Trophoblast cell (in vitro differentiated cells and primary cell): ENCODE measurements around the gene PTPRZ1.

Source experiments
- DNase-seq, 2 donors: peaks; one replicate each; pipeline ENCODE4 v3.0.0-alpha.2; 2016
- H2AFZ ChIP-seq: 2 replicates; pipeline ENCODE4 v1.6.1; 2013; ENCODE audit warnings: low read length, moderate library complexity, mild to moderate bottlenecking; ENCODE audit not compliant: insufficient read depth, poor library complexity
- H2AK5ac ChIP-seq: 2 replicates; pipeline ENCODE4 v1.6.1; 2013; ENCODE audit warnings: mild to moderate bottlenecking, low read length
- H2BK120ac ChIP-seq: 2 replicates; pipeline ENCODE4 v1.6.1; 2013; ENCODE audit warnings: low read length, mild to moderate bottlenecking, moderate library complexity; ENCODE audit not compliant: insufficient read depth, poor library complexity
- H2BK12ac ChIP-seq: 2 replicates; pipeline ENCODE4 v1.6.1; 2013; ENCODE audit warnings: mild to moderate bottlenecking, low read length, moderate library complexity
- H2BK5ac ChIP-seq: 2 replicates; pipeline ENCODE4 v1.6.1; 2013; ENCODE audit warnings: low read length, low read depth, moderate library complexity, mild to moderate bottlenecking; ENCODE audit not compliant: poor library complexity
- H3K14ac ChIP-seq: 2 replicates; pipeline ENCODE4 v1.6.1; 2013; ENCODE audit warnings: mild to moderate bottlenecking, low read length
- H3K18ac ChIP-seq: 2 replicates; pipeline ENCODE4 v1.6.1; 2013; ENCODE audit warnings: mild to moderate bottlenecking, low read length
- H3K23ac ChIP-seq: 2 replicates; pipeline ENCODE4 v1.6.1; 2013; ENCODE audit warnings: low read length
- H3K27ac ChIP-seq: 2 replicates; pipeline ENCODE4 v1.5.1; 2013; ENCODE audit warnings: low read depth, mild to moderate bottlenecking, inconsistent platforms, low read length, moderate library complexity
- H3K27me3 ChIP-seq: 2 replicates; pipeline ENCODE4 v1.6.1; 2013; ENCODE audit warnings: inconsistent platforms, mild to moderate bottlenecking, low read length, moderate library complexity; ENCODE audit not compliant: insufficient read depth
- H3K36me3 ChIP-seq, 2 experiments: 1 replicate in 1 of 2; 2 replicates in 1 of 2; pipeline ENCODE4 v1.6.1; 2013; ENCODE audit warnings: low read length in 2 of 2, mild to moderate bottlenecking in 2 of 2, moderate library complexity in 1 of 2; ENCODE audit not compliant: insufficient read depth in 2 of 2, control insufficient read depth in 1 of 2
- H3K4ac ChIP-seq: 2 replicates; pipeline ENCODE4 v1.6.1; 2013; ENCODE audit warnings: low read depth, mild to moderate bottlenecking, low read length, moderate library complexity
- H3K4me1 ChIP-seq, 2 experiments: 1 replicate in 1 of 2; 2 replicates in 1 of 2; pipeline ENCODE4 v1.6.1; 2013; ENCODE audit warnings: low read length in 2 of 2, mild to moderate bottlenecking in 2 of 2, moderate library complexity in 1 of 2; ENCODE audit not compliant: insufficient read depth in 2 of 2, control insufficient read depth in 1 of 2
- H3K4me2 ChIP-seq: 2 replicates; pipeline ENCODE4 v1.6.1; 2013; ENCODE audit warnings: inconsistent platforms, mild to moderate bottlenecking, low read length, moderate library complexity
- H3K4me3 ChIP-seq: 2 replicates; pipeline ENCODE4 v1.5.1; 2013; ENCODE audit warnings: mild to moderate bottlenecking, low read depth, low read length, inconsistent platforms
- H3K79me1 ChIP-seq: one replicate; pipeline ENCODE4 v1.6.1; 2013; ENCODE audit warnings: low read length
- H3K79me2 ChIP-seq: 2 replicates; pipeline ENCODE4 v1.6.1; 2013; ENCODE audit warnings: low read length, mild to moderate bottlenecking; ENCODE audit not compliant: control insufficient read depth, insufficient read depth, poor library complexity
- H3K9ac ChIP-seq: 2 replicates; pipeline ENCODE4 v1.6.1; 2013; ENCODE audit warnings: mild to moderate bottlenecking, low read length
- H3K9me3 ChIP-seq: 2 replicates; pipeline ENCODE4 v1.6.1; 2013; ENCODE audit warnings: low read depth, mild to moderate bottlenecking, control low read depth, inconsistent platforms, low read length; ENCODE audit not compliant: insufficient read depth
- H4K12ac ChIP-seq: 2 replicates; pipeline ENCODE4 v1.6.1; 2013; ENCODE audit warnings: low read depth, mild to moderate bottlenecking, low read length, moderate library complexity
- H4K8ac ChIP-seq: 2 replicates; pipeline ENCODE4 v1.6.1; 2013; ENCODE audit warnings: low read depth, mild to moderate bottlenecking, low read length, moderate library complexity
- H4K91ac ChIP-seq: one replicate; pipeline ENCODE4 v1.6.1; 2013; ENCODE audit warnings: low read depth, mild to moderate bottlenecking, low read length, moderate library complexity
- WGBS: extraction: QIAGEN DNeasy Blood & Tissue Kit; methylation state at CpG from one replicate; pipeline ENCODE4 v1.1.7; 2013; ENCODE audit warnings: missing lambda C conversion rate; ENCODE audit not compliant: insufficient read length, insufficient coverage; ENCODE audit errors: extremely low coverage; 5-methylcytosine and 5-hydroxymethylcytosine counted together

Gene PTPRZ1

DNA sequence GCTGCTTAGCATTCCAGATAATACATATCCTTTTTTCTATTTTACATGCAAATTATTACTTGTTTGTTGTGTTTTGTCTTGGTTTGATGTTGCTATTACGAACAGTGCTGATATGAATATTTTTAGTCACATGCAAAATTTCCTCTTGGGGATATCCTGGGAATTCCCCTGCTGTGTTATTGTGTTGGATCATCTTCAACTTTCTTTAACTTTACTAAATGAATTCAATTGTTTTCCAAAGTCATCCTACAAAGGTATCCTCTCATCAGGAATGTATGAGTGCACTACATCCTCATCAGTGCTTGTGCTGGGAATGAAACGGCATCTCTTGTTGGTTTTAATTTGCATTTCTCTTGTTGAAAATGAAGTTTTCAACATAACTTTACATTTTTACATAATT lies 184.0 kb downstream of the PTPRZ1 start:
- no peak overlapping the region for H2AK5ac ChIP-seq
- no peak overlapping the region for H4K8ac ChIP-seq
- no peak for DNase-seq
- no peak overlapping the region for H2AFZ ChIP-seq
- no peak overlapping the region for H3K4me2 ChIP-seq
- no peak overlapping the region for H2BK12ac ChIP-seq
- no CpG with 5 or more reads among the region's 2 CpGs for WGBS
- H3K79me1 ChIP-seq: no peaks in the 10 kb centered on the region
- no peak overlapping the region for H3K23ac ChIP-seq
- no peak overlapping the region for H3K4me3 ChIP-seq
- H3K27ac ChIP-seq: no peak overlapping the region
- H3K4ac ChIP-seq: no peak overlapping the region
- H2BK120ac ChIP-seq: no peak overlapping the region
- no peak overlapping the region for H4K91ac ChIP-seq
- H3K9ac ChIP-seq: no peak overlapping the region
- no peak overlapping the region for H2BK5ac ChIP-seq
- no peaks in the 10 kb centered on the region for H3K79me2 ChIP-seq
- no peak overlapping the region for H3K18ac ChIP-seq
- no peak overlapping the region for H4K12ac ChIP-seq
- H3K4me1 ChIP-seq: no peaks in the 10 kb centered on the region
- H3K36me3 ChIP-seq: no peaks in the 10 kb centered on the region
- H3K14ac ChIP-seq: no peak overlapping the region
- no peaks in the 10 kb centered on the region for H3K27me3 ChIP-seq
- no peaks in the 10 kb centered on the region for H3K9me3 ChIP-seq

- H3K18ac ChIP-seq: no peak overlapping the region
- no peak overlapping the region for H3K4me3 ChIP-seq
- no peak overlapping the region for H2BK120ac ChIP-seq
- no peak overlapping the region for H3K4me2 ChIP-seq
- H2BK5ac ChIP-seq: no peak overlapping the region
- no peak overlapping the region for H3K4ac ChIP-seq
- H3K23ac ChIP-seq: no peak overlapping the region
- H3K27me3 ChIP-seq: no peaks in the 10 kb centered on the region
- WGBS: no CpG with 5 or more reads among the region's 4 CpGs
- H3K79me2 ChIP-seq: no peaks in the 10 kb centered on the region
- H4K12ac ChIP-seq: no peak overlapping the region
- H3K27ac ChIP-seq: no peak overlapping the region
- H3K36me3 ChIP-seq: no peaks in the 10 kb centered on the region
- no peaks in the 10 kb centered on the region for H3K79me1 ChIP-seq
- no peak overlapping the region for H2AFZ ChIP-seq
- H4K91ac ChIP-seq: no peak overlapping the region
- no peaks in the 10 kb centered on the region for H3K4me1 ChIP-seq
- H3K9ac ChIP-seq: no peak overlapping the region
- H4K8ac ChIP-seq: no peak overlapping the region
- peak in 1 of 2 donors; percentile 26 for DNase-seq
- no peaks in the 10 kb centered on the region for H3K9me3 ChIP-seq
- H2AK5ac ChIP-seq: no peak overlapping the region
- no peak overlapping the region for H3K14ac ChIP-seq
- H2BK12ac ChIP-seq: no peak overlapping the region
Observed at GRCh38 chr7:122059542-122059941, 186.6 kb downstream of the PTPRZ1 start.

- Histone ChIP-seq H3K9ac (no peak overlapping the region), H3K4me1 (no peaks in the 10 kb centered on the region), H3K14ac (no peak overlapping the region), H2AK5ac (no peak overlapping the region), H4K12ac (no peak overlapping the region), H2BK120ac (no peak overlapping the region), H3K79me2 (no peaks in the 10 kb centered on the region), H3K18ac (no peak overlapping the region), H4K8ac (no peak overlapping the region), H2BK5ac (no peak overlapping the region), H3K23ac (no peak overlapping the region), H3K27ac (no peak overlapping the region), H3K4me2 (no peak overlapping the region), H3K79me1 (no peaks in the 10 kb centered on the region), H3K9me3 (no peaks in the 10 kb centered on the region), H3K27me3 (no peaks in the 10 kb centered on the region), H3K36me3 (no peaks in the 10 kb centered on the region), H3K4ac (no peak overlapping the region), H2AFZ (no peak overlapping the region), H4K91ac (no peak overlapping the region), H2BK12ac (no peak overlapping the region), H3K4me3 (no peak overlapping the region)
- no peak for DNase-seq
Observed at GRCh38 chr7:122063146-122063545, 190.2 kb downstream of the PTPRZ1 start.

DNA sequence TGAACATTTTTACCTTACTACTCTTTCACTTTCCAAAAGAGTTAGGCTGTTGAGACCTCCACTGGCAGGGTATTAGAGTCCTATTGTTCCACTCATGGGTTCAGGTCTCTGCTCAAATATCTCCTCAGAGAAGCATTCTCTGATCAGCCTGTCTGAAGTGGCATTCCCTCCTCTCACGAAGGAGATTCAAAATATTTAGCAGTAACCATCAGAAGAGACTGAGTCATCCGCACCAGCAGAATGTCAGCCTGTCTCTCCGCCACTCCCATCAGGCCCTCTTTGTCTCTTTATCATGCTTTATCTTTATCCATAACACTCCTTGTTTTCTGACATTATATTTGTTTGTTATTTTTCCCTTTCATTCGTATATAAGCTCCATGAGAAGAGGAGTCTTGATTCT lies 192.0 kb downstream of the PTPRZ1 start:
- Histone ChIP-seq H3K14ac (no peak overlapping the region), H4K8ac (no peak overlapping the region), H2BK120ac (no peak overlapping the region), H3K4me1 (no peaks in the 10 kb centered on the region), H3K27me3 (no peaks in the 10 kb centered on the region), H3K18ac (no peak overlapping the region), H3K9ac (no peak overlapping the region), H2AFZ (no peak overlapping the region), H4K91ac (no peak overlapping the region), H3K23ac (no peak overlapping the region), H2BK12ac (no peak overlapping the region), H3K36me3 (no peaks in the 10 kb centered on the region), H3K4me2 (no peak overlapping the region), H3K79me2 (no peaks in the 10 kb centered on the region), H2AK5ac (no peak overlapping the region), H4K12ac (no peak overlapping the region), H2BK5ac (no peak overlapping the region), H3K4me3 (no peak overlapping the region), H3K4ac (no peak overlapping the region), H3K27ac (no peak overlapping the region), H3K9me3 (no peaks in the 10 kb centered on the region), H3K79me1 (no peaks in the 10 kb centered on the region)
- no CpG with 5 or more reads among the region's 4 CpGs for WGBS
- DNase-seq: peak; percentile 26 to 68
